Activated naive CD4-positive, alpha-beta T cell treated with anti-CD3 and anti-CD28 coated beads, Interleukin-2, amount 50 U/mL, for 24 hours (primary cell): ENCODE measurements around the gene EMC7.
A peak's percentile ranks its signal among the peaks of the same experiment; 100 is the strongest.
"Not testable (repeated sequence)": the region's sequence is repeated elsewhere in the genome, so short reads cannot be mapped to it uniquely, and the experiment has no call there.

ENCODE experiments used
- H3K27ac Mint-ChIP-seq: one replicate; pipeline ENCODE4 v1.8.0; 2021; ENCODE audit warnings: mild to moderate bottlenecking, mixed read lengths
- H3K27me3 Mint-ChIP-seq: one replicate; pipeline ENCODE4 v1.8.0; 2021; ENCODE audit warnings: mixed read lengths
- H3K36me3 Mint-ChIP-seq: one replicate; pipeline ENCODE4 v1.8.0; 2021; ENCODE audit warnings: mixed read lengths
- H3K4me1 Mint-ChIP-seq: one replicate; pipeline ENCODE4 v1.8.0; 2021; ENCODE audit warnings: mixed read lengths
- H3K4me3 Mint-ChIP-seq: one replicate; pipeline ENCODE4 v1.8.0; 2021; ENCODE audit warnings: mild to moderate bottlenecking, mixed read lengths
- H3K9me3 Mint-ChIP-seq: one replicate; pipeline ENCODE4 v1.8.0; 2021; ENCODE audit warnings: mixed read lengths

EMC7 gene

GRCh38 chr15:34101366-34102174 is at the start of gene EMC7, which contains the start of gene PGBD4:
EMC7 (minus strand) TSS chr15:34101862; CDS start chr15:34101839, 23 bp downstream.
PGBD4 (plus strand) TSS chr15:34102083; CDS start chr15:34102532, 449 bp downstream.
- peaks cover 19% of the 10 kb centered on the region for H3K36me3 Mint-ChIP-seq
- H3K4me3 Mint-ChIP-seq = peak within 1 kb of the TSS; percentile 99
- H3K27ac Mint-ChIP-seq = peak within 1 kb of the TSS; percentile 98
- no peaks in the 10 kb centered on the region for H3K27me3 Mint-ChIP-seq
- peaks cover 42% of the 10 kb centered on the region for H3K4me1 Mint-ChIP-seq
- H3K9me3 Mint-ChIP-seq = peaks cover 3% of the 10 kb centered on the region

- no peaks in the 10 kb centered on the region for H3K4me1 Mint-ChIP-seq
These were observed 45.9 kb upstream of the EMC7 start for GRCh38 chr15:34147371-34148140.

GRCh38 chr15:34133511-34133910 is 31.8 kb upstream of the EMC7 start:
- H3K36me3 Mint-ChIP-seq = peaks cover 2% of the 10 kb centered on the region
- no peaks in the 10 kb centered on the region for H3K27me3 Mint-ChIP-seq
- no peaks in the 10 kb centered on the region for H3K4me1 Mint-ChIP-seq
- no peaks in the 10 kb centered on the region for H3K9me3 Mint-ChIP-seq
- no peak overlapping the region for H3K4me3 Mint-ChIP-seq
- H3K27ac Mint-ChIP-seq = no peak overlapping the region

More at GRCh38 chr15:34147371-34148140, 45.9 kb upstream of the EMC7 start:
- Mint-ChIP-seq H3K4me3 (no peak overlapping the region), H3K36me3 (peaks cover 13% of the 10 kb centered on the region), H3K27ac (no peak overlapping the region), H3K27me3 (no peaks in the 10 kb centered on the region), H3K9me3 (no peaks in the 10 kb centered on the region)

DNA sequence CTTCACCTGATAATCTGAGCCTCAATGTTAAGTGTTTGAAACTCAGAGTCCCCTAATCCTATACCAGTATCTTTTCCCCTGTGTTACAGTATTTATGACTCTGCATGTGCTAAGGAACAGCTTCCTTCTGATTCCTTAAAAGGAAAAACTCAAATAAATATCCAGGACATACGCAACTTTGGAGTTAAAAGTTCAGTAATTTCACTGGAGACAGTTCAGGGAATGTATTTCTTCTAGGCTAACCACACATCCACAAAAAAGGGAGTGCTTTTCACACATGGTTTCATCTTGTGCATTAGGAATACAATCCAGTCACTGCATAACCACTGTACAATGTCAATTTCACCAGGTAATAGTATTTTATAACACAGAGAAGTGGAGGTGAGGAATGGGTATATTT is 31.2 kb upstream of the EMC7 start:
- no peak overlapping the region for H3K4me3 Mint-ChIP-seq
- H3K9me3 Mint-ChIP-seq = no peaks in the 10 kb centered on the region
- no peaks in the 10 kb centered on the region for H3K36me3 Mint-ChIP-seq
- H3K27ac Mint-ChIP-seq = no peak overlapping the region
- H3K27me3 Mint-ChIP-seq = no peaks in the 10 kb centered on the region
- H3K4me1 Mint-ChIP-seq = no peaks in the 10 kb centered on the region

- no peaks in the 10 kb centered on the region for H3K4me1 Mint-ChIP-seq
- H3K27me3 Mint-ChIP-seq = no peaks in the 10 kb centered on the region
- H3K9me3 Mint-ChIP-seq = no peaks in the 10 kb centered on the region
- H3K4me3 Mint-ChIP-seq = no peak overlapping the region
- no peak overlapping the region for H3K27ac Mint-ChIP-seq
- H3K36me3 Mint-ChIP-seq = no peaks in the 10 kb centered on the region
These were observed 27.2 kb upstream of the EMC7 start for GRCh38 chr15:34128898-34129297.

GRCh38 chr15:34126522-34126921 is 24.9 kb upstream of the EMC7 start:
- no peak overlapping the region for H3K27ac Mint-ChIP-seq
- no peaks in the 10 kb centered on the region for H3K4me1 Mint-ChIP-seq
- no peak overlapping the region for H3K4me3 Mint-ChIP-seq
- H3K36me3 Mint-ChIP-seq = no peaks in the 10 kb centered on the region
- H3K27me3 Mint-ChIP-seq = peaks cover 4% of the 10 kb centered on the region
- H3K9me3 Mint-ChIP-seq = no peaks in the 10 kb centered on the region

- Mint-ChIP-seq H3K4me1 (no peaks in the 10 kb centered on the region), H3K4me3 (no peak overlapping the region), H3K27ac (no peak overlapping the region), H3K36me3 (no peaks in the 10 kb centered on the region), H3K27me3 (peaks cover 6% of the 10 kb centered on the region), H3K9me3 (no peaks in the 10 kb centered on the region)
These were observed 24.3 kb upstream of the EMC7 start for GRCh38 chr15:34125945-34126344.

- no peaks in the 10 kb centered on the region for H3K9me3 Mint-ChIP-seq
- peaks cover 14% of the 10 kb centered on the region for H3K27me3 Mint-ChIP-seq
- no peaks in the 10 kb centered on the region for H3K4me1 Mint-ChIP-seq
- no peaks in the 10 kb centered on the region for H3K36me3 Mint-ChIP-seq
- H3K4me3 Mint-ChIP-seq = no peak overlapping the region
- H3K27ac Mint-ChIP-seq = no peak overlapping the region
These were observed 23.0 kb upstream of the EMC7 start for GRCh38 chr15:34124651-34125050.

- no peaks in the 10 kb centered on the region for H3K4me1 Mint-ChIP-seq
- no peak overlapping the region for H3K4me3 Mint-ChIP-seq
- H3K36me3 Mint-ChIP-seq = no peaks in the 10 kb centered on the region
- H3K9me3 Mint-ChIP-seq = no peaks in the 10 kb centered on the region
- H3K27ac Mint-ChIP-seq = no peak overlapping the region
- H3K27me3 Mint-ChIP-seq = peaks cover 14% of the 10 kb centered on the region
These were observed 21.1 kb upstream of the EMC7 start for GRCh38 chr15:34122771-34123183.

GRCh38 chr15:34121786-34122185 is 20.1 kb upstream of the EMC7 start:
- not testable (repeated sequence) for H3K4me1 Mint-ChIP-seq, H3K4me3 Mint-ChIP-seq, H3K9me3 Mint-ChIP-seq, H3K36me3 Mint-ChIP-seq, H3K27ac Mint-ChIP-seq
- peaks cover 18% of the 10 kb centered on the region for H3K27me3 Mint-ChIP-seq

GRCh38 chr15:34120420-34120819 is 18.8 kb upstream of the EMC7 start:
- H3K36me3 Mint-ChIP-seq, H3K9me3 Mint-ChIP-seq, H3K4me1 Mint-ChIP-seq, H3K4me3 Mint-ChIP-seq, H3K27ac Mint-ChIP-seq: not testable (repeated sequence)
- H3K27me3 Mint-ChIP-seq = peaks cover 18% of the 10 kb centered on the region

DNA sequence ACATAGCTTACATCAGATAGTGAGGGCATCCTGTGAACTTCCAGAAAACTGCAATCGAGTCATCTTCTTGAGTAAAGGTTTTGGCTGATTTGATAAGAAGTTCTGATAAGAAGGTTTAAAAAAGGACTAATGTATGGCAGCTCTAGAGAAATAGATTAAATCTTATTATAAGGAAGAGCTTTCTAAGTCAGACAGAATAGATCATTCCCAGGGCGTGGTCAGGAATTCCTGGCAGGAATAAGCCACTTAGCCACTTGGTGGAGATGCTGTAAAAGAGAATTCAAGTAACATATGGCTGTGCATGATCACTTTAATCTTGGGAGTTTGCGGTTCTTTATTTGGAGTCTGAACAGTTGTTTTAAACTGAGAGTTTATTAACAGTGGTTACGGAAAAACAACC is 17.6 kb upstream of the EMC7 start:
- H3K4me1 Mint-ChIP-seq = no peaks in the 10 kb centered on the region
- H3K9me3 Mint-ChIP-seq = no peaks in the 10 kb centered on the region
- H3K36me3 Mint-ChIP-seq = no peaks in the 10 kb centered on the region
- H3K4me3 Mint-ChIP-seq = no peak overlapping the region
- no peak overlapping the region for H3K27ac Mint-ChIP-seq
- H3K27me3 Mint-ChIP-seq = peaks cover 18% of the 10 kb centered on the region

DNA sequence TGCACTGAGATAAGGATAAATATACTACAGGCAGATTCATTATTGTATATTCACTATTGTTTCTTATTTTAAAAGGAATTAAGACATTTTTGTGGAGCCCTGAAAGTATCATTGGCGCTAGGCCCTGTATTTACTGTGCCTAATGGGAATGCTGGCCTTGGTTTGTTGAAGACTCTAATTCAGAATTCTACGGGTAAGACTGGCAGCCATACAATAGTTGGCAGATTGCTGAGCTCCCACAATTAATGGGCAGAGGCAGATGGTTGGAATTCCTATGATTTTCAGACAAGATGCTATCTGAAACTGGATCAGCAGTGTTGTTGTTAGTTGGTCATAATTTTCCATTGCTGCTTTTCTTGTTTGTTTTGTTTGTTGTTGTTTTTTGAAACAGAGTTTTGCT is 15.0 kb upstream of the EMC7 start:
- no peaks in the 10 kb centered on the region for H3K36me3 Mint-ChIP-seq
- no peak overlapping the region for H3K27ac Mint-ChIP-seq
- H3K27me3 Mint-ChIP-seq = peaks cover 15% of the 10 kb centered on the region
- H3K4me1 Mint-ChIP-seq = no peaks in the 10 kb centered on the region
- H3K9me3 Mint-ChIP-seq = no peaks in the 10 kb centered on the region
- no peak overlapping the region for H3K4me3 Mint-ChIP-seq

DNA sequence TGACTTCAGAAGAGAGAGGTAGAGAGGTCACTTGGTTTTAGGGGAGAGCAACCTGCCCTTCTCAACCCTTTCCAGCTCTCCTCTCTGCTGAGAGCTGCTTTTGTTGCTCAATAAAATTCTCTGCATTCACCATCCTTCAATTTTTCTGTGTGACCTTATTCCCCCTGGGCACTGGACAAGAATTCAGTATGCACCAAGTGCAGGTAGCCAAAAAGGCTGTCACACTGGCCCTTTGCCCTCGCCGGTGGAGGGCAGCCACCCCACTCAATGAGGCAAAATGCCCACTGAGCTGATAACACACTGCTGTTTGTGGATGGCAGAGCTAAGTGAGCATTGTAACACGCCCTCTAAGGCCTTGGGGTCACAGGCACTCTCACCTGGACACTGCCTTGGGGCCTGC is 13.1 kb upstream of the EMC7 start:
- Mint-ChIP-seq H3K27me3 (peaks cover 4% of the 10 kb centered on the region), H3K4me1 (no peaks in the 10 kb centered on the region), H3K27ac (no peak overlapping the region), H3K9me3 (no peaks in the 10 kb centered on the region), H3K4me3 (no peak overlapping the region), H3K36me3 (no peaks in the 10 kb centered on the region)

DNA sequence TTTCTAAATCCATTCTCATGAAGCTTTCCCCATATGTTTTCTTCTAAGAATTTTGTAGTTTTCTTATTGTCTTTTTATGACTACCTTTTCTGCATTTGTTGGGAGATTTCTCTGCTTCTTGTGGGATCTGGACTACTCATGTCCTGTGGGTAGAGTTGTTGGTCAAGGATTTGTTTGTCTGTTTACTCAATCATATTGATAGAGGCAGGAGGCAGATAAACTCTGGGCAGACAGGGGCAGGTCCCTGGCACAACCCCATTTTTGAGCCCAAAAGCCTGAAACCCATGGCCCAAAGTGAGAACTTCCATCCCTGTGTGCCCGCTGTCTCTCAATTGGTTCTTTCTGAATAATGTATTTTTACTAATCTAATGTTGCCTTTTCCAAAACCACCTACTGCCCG is 12.6 kb upstream of the EMC7 start:
- no peak overlapping the region for H3K27ac Mint-ChIP-seq
- H3K36me3 Mint-ChIP-seq = no peaks in the 10 kb centered on the region
- peaks cover 4% of the 10 kb centered on the region for H3K27me3 Mint-ChIP-seq
- no peak overlapping the region for H3K4me3 Mint-ChIP-seq
- H3K9me3 Mint-ChIP-seq = no peaks in the 10 kb centered on the region
- no peaks in the 10 kb centered on the region for H3K4me1 Mint-ChIP-seq

- Mint-ChIP-seq H3K4me3 (no peak overlapping the region), H3K36me3 (peaks cover under 1% of the 10 kb centered on the region), H3K9me3 (peaks cover under 1% of the 10 kb centered on the region), H3K4me1 (no peaks in the 10 kb centered on the region), H3K27ac (no peak overlapping the region), H3K27me3 (no peaks in the 10 kb centered on the region)
These were observed 9.8 kb upstream of the EMC7 start for GRCh38 chr15:34111488-34111887.
